NCI-H128 (cell line): ENCODE data around the gene TLE2.
A peak's percentile ranks its signal among the peaks of the same experiment; 100 is the strongest.

ENCODE experiments used
- DNase-seq: peaks from one replicate; lab custom pipeline; 2025; ENCODE audit not compliant: unreplicated experiment; lab: John Stamatoyannopoulos, UW

TLE2 gene

DNA sequence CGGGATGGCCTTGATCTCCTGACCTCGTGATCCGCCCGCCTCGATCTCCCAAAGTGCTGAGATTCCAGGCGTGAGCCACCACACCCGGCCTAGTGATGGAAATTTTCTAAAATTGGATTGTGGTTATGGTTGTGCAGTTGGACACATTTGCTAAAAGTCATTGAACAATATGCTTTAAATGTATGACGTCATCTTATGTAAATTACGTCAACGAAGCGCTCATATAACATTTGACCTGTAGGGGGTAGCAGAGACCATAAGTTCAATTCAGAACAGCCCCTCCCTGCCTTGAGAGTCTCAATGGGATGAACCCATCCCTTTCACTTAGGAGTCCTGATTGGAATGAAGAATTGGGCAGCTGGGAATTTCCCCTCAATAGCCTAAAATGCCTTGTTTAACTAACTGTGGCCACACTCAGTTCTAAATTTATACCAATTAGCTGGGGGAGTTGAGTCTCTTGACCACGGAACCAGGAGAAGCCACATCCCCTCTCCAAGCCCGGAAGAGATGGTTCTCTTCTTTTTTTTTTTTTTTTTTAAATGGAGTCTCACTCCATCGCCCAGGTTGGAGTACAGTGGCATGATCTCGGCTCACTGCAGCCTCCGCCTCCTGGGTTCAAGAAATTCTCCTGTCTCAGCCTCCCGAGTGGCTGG, 66.9 kb downstream of the TLE2 start:
- peak; percentile 33 for DNase-seq

DNA sequence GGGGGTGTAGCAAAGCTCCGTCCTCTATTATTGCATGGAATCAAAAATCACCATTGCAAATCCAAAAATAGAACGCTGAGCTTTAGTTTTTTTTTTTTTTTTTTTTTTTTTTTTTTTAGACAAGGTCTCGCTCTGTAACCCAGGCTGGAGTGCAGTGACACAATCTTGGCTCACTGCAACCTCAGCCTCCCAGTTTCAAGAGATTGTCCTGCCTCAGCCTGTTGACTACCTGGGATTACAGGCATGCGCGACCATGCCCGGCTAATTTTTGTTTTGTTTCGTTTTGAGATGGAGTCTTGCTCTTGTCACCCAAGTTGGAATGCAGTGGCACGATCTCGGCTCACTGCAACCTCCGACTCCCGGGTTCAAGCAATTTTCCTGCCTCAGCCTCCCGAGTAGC, 69.0 kb downstream of the TLE2 start:
- DNase-seq, result no peak

DNA sequence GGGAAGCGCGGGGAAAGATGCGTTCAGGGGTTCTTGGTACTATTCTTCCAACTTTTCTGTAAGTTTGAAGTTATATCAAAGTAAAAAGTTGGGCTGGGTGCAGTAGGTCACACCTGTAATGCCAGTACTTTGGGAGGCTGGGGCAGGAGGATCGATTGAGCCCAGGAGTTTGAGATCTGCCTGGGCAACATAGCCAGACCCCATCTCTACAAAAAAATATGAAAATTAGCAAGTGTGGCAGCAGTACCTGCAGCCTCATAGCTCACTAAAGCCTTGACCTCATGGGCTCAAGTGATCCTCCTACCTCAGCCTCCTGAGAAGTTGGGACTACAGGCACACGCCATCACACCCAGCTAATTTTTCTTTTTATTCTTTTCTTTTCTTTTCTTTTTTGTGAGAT, 71.9 kb downstream of the TLE2 start:
- DNase-seq, result no peak

DNA sequence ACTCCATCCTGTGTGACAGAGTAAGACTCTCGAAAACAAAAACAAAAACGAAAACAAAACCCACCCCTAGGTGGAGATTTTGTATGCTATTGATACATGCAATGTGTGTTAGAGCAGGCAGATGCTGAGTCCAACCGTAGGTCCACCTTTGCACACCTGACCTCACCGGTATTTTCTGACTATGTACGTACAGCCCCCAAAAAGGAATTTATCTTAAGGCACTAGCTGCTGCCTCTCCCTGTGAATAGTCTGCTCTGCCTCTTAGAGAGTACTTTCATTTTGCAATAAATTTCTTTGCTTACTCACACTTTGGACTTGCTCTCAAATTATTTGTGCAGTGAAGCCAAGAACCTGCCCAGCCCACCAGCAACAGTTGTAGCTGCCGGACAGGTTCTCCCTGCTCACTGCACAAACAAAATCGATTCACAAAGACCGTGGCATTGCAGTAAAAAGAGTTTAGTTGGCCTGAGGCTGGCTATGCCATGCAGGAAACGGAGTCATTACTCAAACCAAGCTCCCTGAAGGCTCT, 76.1 kb downstream of the TLE2 start:
- no peak for DNase-seq

DNA sequence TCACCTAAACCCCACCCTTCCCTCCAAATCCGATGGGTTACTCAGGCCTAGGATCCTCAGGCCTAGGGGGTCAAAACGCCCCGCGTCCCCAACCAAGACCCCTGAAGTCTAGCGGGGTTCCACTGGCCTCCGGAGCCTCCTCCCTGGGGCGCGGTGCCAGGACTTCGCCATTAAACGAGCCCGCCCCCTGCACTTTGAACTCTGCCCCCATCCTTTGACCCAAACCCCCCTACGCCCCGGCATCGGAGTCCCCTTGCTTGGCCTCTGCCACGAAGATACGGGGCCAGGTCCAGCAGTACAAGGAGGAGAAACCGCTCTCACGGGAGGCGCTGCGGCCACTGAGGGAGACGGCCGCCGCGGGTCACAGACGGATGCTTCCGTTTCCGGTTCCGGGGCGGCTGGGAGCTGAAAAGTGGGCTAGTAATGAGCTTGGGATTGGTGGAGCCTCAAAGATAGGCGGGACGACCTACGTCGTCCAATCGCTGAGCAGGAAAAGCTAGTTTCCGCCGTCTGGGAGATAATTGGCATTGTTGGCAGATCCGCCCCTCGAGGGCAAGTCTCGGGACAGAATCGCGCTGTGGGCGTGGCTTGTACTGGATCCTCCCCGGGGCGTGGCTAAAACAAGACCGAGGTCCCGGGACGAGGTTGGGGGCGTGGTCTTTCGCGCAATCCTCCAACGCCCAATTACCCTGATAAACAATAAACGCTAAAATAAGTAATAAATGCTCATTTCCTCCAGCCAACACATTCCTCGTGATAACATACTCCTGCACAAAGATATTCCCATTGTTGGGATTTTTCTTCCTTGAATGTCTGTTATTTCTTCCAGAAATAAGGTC, 78.6 kb downstream of the TLE2 start:
- DNase-seq, result peak; percentile 97

DNA sequence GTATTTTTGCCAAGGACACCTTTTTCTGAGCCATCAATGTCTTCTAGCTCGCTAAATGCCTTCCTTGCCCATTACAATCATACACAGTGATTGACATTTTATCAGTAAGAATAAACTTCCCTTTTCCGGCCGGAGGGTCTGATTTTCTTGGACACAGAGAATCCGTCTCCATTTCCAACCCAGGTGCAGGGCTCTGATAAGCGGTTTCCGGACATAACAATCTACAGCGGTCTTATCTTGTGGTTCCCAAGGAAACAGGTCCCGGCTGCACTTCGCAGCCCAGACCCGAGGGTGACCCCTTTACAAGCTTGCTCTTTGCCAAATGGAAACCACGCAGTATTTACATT, 79.2 kb downstream of the TLE2 start:
- DNase-seq, result no peak
